Gastroesophageal sphincter (tissue), 4 donors: ENCODE data around the gene REL. TPM values are rescaled to one million over a fixed set of nuclear protein-coding genes. Genes with fewer than 3 reads are reported as not detected.
"Not testable (repeated sequence)": the region's sequence is repeated elsewhere in the genome, so short reads cannot be mapped to it uniquely, and the experiment has no call there.

Experiments used
- ATAC-seq: fragments of 150-250 bp; one replicate; pipeline ENCODE4 v1.9.1; 2016; ENCODE audit warnings: mild to moderate bottlenecking, moderate library complexity
- H3K27ac ChIP-seq, 4 donors: fragments of 200-600 bp; sonication (generic) in 3 of 4; 1 replicate in 3 of 4; 2 replicates in 1 of 4; pipeline ENCODE4 v1.5.1; 2016 to 2019
- H3K27me3 ChIP-seq: fragments of 200-600 bp; sonication (generic); one replicate; pipeline ENCODE4 v1.5.1; 2019
- H3K36me3 ChIP-seq, 2 donors: fragments of 200-600 bp; sonication (generic); one replicate each; pipeline ENCODE4 v1.5.1; 2019; ENCODE audit warnings: control low read depth in 1 of 2
- H3K4me1 ChIP-seq, 3 donors: fragments of 200-600 bp; sonication (generic); 1 replicate in 2 of 3; 2 replicates in 1 of 3; pipeline ENCODE4 v1.5.1; 2016 to 2019; ENCODE audit warnings: control low read depth in 2 of 3
- H3K4me3 ChIP-seq, 2 donors: fragments of 200-600 bp; sonication (generic); one replicate each; pipeline ENCODE4 v1.5.1; 2019; ENCODE audit warnings: mild to moderate bottlenecking in 1 of 2, moderate library complexity in 1 of 2
- H3K9me3 ChIP-seq, 3 donors: fragments of 200-600 bp; sonication (generic); one replicate each; pipeline ENCODE4 v1.5.1; 2017 to 2019; ENCODE audit warnings: control low read depth in 2 of 3
- EP300 ChIP-seq: sonication (generic); formaldehyde crosslinking; IDR thresholded peaks from one replicate; pipeline ENCODE4 v1.6.1; 2017; ENCODE audit warnings: antibody characterized with exemption, mild to moderate bottlenecking
- POLR2A ChIP-seq, 2 donors: fragments of 450-650 bp; IDR thresholded peaks; one replicate each; pipeline ENCODE4 v1.6.1; 2017; ENCODE audit warnings: antibody characterized with exemption in 2 of 2, mild to moderate bottlenecking in 2 of 2, moderate library complexity in 1 of 2
- POLR2AphosphoS5 ChIP-seq: sonication (generic); formaldehyde crosslinking; IDR thresholded peaks from one replicate; pipeline ENCODE4 v1.6.1; 2017; ENCODE audit warnings: antibody characterized with exemption
- WGBS, 2 donors: methylation state at CpG; one replicate each; pipeline ENCODE4 v1.1.5; 2018; ENCODE audit warnings: low coverage in 1 of 2; 5-methylcytosine and 5-hydroxymethylcytosine counted together
- total RNA-seq, 4 donors: library from RNA; depleted of rRNA; stranded (reverse); fragments of >200 nt; gene quantifications; one replicate each; pipeline ENCODE4 v1.1.0, GENCODE V29; 2016
- TF ChIP-seq, protein P1 (sequence below), 4 experiments: fragments of 200-600 bp in 2 of 4; fragments of 450-650 bp in 2 of 4; sonication (generic) in 1 of 4; IDR thresholded peaks; one replicate each; pipeline ENCODE4 v1.5.1; 2017 to 2019; ENCODE audit warnings: antibody characterized with exemption in 4 of 4, mild to moderate bottlenecking in 2 of 4, moderate library complexity in 2 of 4

Gene REL
- total RNA-seq, 4 donors from 2014 or later: 8.3 to 13.3 (median 9.5) TPM

DNA sequence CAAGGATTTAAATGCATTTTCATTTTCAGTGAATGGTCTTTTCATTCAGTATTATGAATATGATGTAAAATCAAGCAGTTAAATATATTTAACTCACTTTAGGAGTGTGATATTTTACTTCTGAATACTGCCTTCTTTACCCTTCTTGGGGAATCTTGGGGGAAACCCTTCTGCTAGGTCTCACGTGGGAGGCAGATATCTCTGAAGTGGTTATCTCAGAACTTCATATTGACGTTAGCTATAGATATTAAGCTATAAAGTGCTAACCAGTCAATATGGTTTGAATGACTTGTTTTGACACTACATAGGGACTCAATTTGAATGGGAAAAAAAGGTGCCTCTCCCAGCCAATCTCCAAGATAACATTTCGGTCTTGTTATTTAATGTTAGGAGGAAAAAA lies 9.8 kb downstream of the REL start:
- ATAC-seq: no peak
- Histone ChIP-seq H3K27me3 (no peaks in the 10 kb centered on the region), H3K9me3 (no peaks in the 10 kb centered on the region), H3K36me3 (peaks cover 0 to 34% of the 10 kb centered on the region in 2 donors), H3K4me3 (no peak overlapping the region), H3K4me1 (peaks cover 0 to 15% (median 0%) of the 10 kb centered on the region in 3 donors), H3K27ac (no peak overlapping the region)
- TF ChIP-seq POLR2A (IDR thresholded peaks at IDR 0.05) (no peak), EP300 (no peak), POLR2AphosphoS5 (no peak)
- TF ChIP-seq, protein P1, sequence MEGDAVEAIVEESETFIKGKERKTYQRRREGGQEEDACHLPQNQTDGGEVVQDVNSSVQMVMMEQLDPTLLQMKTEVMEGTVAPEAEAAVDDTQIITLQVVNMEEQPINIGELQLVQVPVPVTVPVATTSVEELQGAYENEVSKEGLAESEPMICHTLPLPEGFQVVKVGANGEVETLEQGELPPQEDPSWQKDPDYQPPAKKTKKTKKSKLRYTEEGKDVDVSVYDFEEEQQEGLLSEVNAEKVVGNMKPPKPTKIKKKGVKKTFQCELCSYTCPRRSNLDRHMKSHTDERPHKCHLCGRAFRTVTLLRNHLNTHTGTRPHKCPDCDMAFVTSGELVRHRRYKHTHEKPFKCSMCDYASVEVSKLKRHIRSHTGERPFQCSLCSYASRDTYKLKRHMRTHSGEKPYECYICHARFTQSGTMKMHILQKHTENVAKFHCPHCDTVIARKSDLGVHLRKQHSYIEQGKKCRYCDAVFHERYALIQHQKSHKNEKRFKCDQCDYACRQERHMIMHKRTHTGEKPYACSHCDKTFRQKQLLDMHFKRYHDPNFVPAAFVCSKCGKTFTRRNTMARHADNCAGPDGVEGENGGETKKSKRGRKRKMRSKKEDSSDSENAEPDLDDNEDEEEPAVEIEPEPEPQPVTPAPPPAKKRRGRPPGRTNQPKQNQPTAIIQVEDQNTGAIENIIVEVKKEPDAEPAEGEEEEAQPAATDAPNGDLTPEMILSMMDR (IDR thresholded peaks at IDR 0.05): no peak
- 81 to 94% methylated on average over 3 of the region's 3 CpGs for WGBS, 2 donors

DNA sequence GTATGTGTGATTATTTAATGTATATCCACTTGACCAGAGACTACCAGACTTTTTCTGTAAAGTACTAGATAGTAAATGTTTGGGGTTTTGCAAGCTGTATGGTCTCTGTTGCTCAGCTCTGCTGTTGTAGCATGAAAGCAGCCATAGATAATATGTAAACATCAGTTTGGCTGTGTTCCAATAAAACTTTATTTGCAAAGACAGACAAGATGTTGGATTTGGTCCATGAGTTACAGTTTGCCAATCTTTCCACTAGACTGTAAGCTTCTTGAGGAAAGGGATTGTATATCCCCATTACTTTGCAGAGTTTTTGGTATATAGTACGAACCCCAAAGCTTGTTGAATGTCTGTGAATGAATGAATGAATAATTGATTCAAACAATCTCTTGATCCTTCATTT lies 17.2 kb downstream of the REL start:
- H3K9me3 ChIP-seq: no peaks in the 10 kb centered on the region
- no peak for ATAC-seq
- TF ChIP-seq POLR2A (IDR thresholded peaks at IDR 0.05): no peak
- TF ChIP-seq EP300: no peak
- TF ChIP-seq, protein P1 (IDR thresholded peaks at IDR 0.05): no peak
- no peak for TF ChIP-seq POLR2AphosphoS5
- 89 to 92% methylated on average over 1 of the region's 1 CpG for WGBS, 2 donors
- no peaks in the 10 kb centered on the region for H3K27me3 ChIP-seq
- no peaks in the 10 kb centered on the region for H3K4me1 ChIP-seq
- H3K27ac ChIP-seq: no peak overlapping the region
- H3K4me3 ChIP-seq: no peak overlapping the region
- H3K36me3 ChIP-seq: peaks cover 0 to 78% of the 10 kb centered on the region in 2 donors

DNA sequence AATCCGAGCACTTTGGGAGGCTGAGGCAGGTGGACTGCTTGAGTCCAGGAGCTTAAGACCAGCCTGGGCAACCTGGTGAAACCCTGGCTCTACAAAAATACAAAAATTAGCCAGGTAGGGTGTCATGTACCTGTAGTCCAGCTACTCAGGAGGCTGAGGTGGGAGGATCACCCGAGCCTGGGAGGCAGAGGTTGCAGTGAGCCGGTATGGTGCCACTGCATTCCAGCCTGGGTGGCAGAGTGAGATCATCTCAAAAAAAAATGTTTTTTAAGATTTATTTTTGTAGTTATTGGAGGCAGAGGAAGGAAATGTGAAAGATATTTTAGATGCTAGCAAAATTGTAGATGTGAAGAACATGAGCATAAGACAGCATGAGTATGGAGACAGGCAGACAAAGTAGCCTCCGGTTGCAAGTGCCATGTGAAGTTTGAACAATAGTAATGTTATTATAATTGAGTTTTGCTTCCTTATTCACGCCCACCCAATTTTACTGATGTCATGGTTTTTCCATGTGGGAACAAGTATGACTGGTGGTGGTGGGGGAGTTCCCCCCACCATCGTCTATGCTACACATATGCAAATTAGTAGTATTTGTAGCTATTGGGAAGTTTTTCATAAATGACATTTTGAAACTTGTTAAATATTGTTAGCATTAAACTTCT lies 18.0 kb downstream of the REL start:
- no peaks in the 10 kb centered on the region for H3K4me1 ChIP-seq
- peaks cover 0 to 84% of the 10 kb centered on the region in 2 donors for H3K36me3 ChIP-seq
- H3K27me3 ChIP-seq: no peaks in the 10 kb centered on the region
- no peak overlapping the region for H3K27ac ChIP-seq
- H3K9me3 ChIP-seq: no peaks in the 10 kb centered on the region
- WGBS, 2 donors: 73 to 76% methylated on average over 6 of the region's 6 CpGs
- H3K4me3 ChIP-seq: no peak overlapping the region
- TF ChIP-seq EP300: no peak
- no peak for TF ChIP-seq POLR2AphosphoS5
- TF ChIP-seq, protein P1 (IDR thresholded peaks at IDR 0.05): no peak
- ATAC-seq: no peak

DNA sequence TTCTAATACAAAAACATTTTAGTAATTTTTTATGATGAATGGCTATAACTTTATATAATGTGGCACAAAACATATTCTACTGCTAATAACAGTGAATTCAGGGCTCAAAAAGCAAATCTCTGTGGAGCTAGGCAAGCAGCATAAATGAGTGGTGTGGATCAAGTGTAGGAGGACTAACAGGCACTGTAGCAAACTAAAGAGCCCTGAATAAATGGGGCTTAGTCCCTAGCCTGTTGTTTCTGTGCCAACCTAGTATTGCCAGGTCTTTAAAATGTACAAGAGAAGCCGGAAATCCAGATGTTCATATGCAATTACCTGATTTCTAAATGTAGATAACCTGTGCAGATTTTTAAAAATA lies 18.5 kb downstream of the REL start:
- Histone ChIP-seq H3K9me3 (no peaks in the 10 kb centered on the region), H3K4me3 (no peak overlapping the region), H3K36me3 (peaks cover 0 to 84% of the 10 kb centered on the region in 2 donors), H3K27ac (no peak overlapping the region), H3K27me3 (no peaks in the 10 kb centered on the region), H3K4me1 (no peaks in the 10 kb centered on the region)
- TF ChIP-seq EP300 (no peak), POLR2AphosphoS5 (no peak), POLR2A (IDR thresholded peaks at IDR 0.05) (no peak)
- TF ChIP-seq, protein P1 (IDR thresholded peaks at IDR 0.05): no peak
- no peak for ATAC-seq
- WGBS, 2 donors: 86 to 93% methylated on average over 1 of the region's 1 CpG

DNA sequence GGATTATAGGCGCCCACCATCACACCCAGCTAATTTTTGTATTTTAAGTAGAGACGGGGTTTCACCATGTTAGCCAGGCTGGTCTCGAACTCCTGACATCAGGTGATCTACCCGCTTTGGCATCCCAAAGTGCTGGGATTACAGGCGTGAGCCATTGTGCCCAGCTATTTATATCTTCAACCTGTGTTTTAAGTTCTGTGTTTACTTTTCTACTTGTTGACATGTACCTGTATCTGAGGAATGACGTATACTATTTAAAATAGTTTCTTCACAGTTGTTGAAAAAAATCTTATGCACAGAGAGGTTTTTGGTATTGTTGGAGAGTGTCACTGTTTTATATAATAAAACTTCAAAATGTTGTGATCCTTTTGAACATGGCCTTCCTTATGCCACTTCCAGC lies 19.9 kb downstream of the REL start:
- H3K27me3 ChIP-seq, H3K4me3 ChIP-seq, H3K27ac ChIP-seq, H3K9me3 ChIP-seq, H3K4me1 ChIP-seq, ATAC-seq: not testable (repeated sequence)
- H3K36me3 ChIP-seq: peaks cover 0 to 86% of the 10 kb centered on the region in 2 donors
- 82 to 87% methylated on average over 5 of the region's 6 CpGs for WGBS, 2 donors

DNA sequence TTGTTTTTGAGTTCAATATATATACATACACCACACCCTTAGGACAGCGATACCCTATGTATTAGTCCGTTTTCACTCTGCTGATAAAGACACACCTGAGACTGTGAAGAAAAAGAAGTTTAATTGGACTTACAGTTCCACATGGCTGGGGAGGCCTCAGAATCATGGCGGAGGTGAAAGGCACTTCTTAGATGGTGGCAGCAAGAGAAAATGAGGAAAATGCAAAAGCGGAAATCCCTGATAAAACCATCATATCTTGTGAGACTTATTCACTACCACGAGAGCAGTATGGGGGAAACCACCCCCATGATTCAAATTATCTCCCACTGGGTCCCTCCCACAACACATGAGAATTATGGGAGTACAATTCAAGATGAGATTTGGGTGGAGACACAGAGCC lies 24.5 kb downstream of the REL start:
- H3K27me3 ChIP-seq, H3K4me1 ChIP-seq, ATAC-seq, H3K9me3 ChIP-seq, H3K4me3 ChIP-seq, H3K27ac ChIP-seq: not testable (repeated sequence)
- H3K36me3 ChIP-seq: peaks cover 0 to 71% of the 10 kb centered on the region in 2 donors
- WGBS, 2 donors: 91 to 95% methylated on average over 3 to 5 of the region's 5 CpGs
